Effector memory CD4-positive, alpha-beta T cell (primary cell): ENCODE results near the gene CAMK1G.

Experiments
- DNase-seq, 3 donors: peaks; one replicate each; pipeline ENCODE4 v3.0.0-alpha.2; 2020
- H3K27ac ChIP-seq: 2 replicates; pipeline ENCODE4 v1.7.0; 2013; ENCODE audit warnings: mild to moderate bottlenecking, low read length, moderate library complexity; ENCODE audit not compliant: insufficient read depth, poor library complexity, severe bottlenecking
- H3K27me3 ChIP-seq: replicated peaks from 2 replicates; pipeline ENCODE4 v1.7.0; 2013; ENCODE audit warnings: mild to moderate bottlenecking, low read length; ENCODE audit not compliant: insufficient read depth, control insufficient read depth, poor library complexity, severe bottlenecking
- H3K36me3 ChIP-seq: 2 replicates; pipeline ENCODE4 v1.7.0; 2013; ENCODE audit warnings: mild to moderate bottlenecking, low read length, moderate library complexity; ENCODE audit not compliant: control insufficient read depth, insufficient read depth
- H3K4me1 ChIP-seq: 2 replicates; pipeline ENCODE4 v1.7.0; 2013; ENCODE audit warnings: low read length, mild to moderate bottlenecking; ENCODE audit not compliant: control insufficient read depth, insufficient read depth, poor library complexity, severe bottlenecking
- H3K4me3 ChIP-seq: 2 replicates; pipeline ENCODE4 v1.7.0; 2013; ENCODE audit warnings: low read length, low read depth, mild to moderate bottlenecking; ENCODE audit not compliant: insufficient read depth, poor library complexity, severe bottlenecking
- H3K9me3 ChIP-seq: 2 replicates; pipeline ENCODE4 v1.7.0; 2013; ENCODE audit warnings: mild to moderate bottlenecking, low read length, moderate library complexity; ENCODE audit not compliant: control insufficient read depth

CAMK1G gene

GRCh38 chr1:209624558-209625549 is 41.3 kb downstream of the CAMK1G start:
- no peak overlapping the region for H3K27ac ChIP-seq
- DNase-seq: no peak
- no peaks in the 10 kb centered on the region for H3K36me3 ChIP-seq
- H3K4me3 ChIP-seq: no peak overlapping the region
- H3K27me3 ChIP-seq: no peaks in the 10 kb centered on the region
- no peaks in the 10 kb centered on the region for H3K9me3 ChIP-seq
- H3K4me1 ChIP-seq: peaks cover 5% of the 10 kb centered on the region

- no peak overlapping the region for H3K4me3 ChIP-seq
- DNase-seq: no peak
- no peaks in the 10 kb centered on the region for H3K9me3 ChIP-seq
- H3K36me3 ChIP-seq: no peaks in the 10 kb centered on the region
- no peak overlapping the region for H3K27ac ChIP-seq
- peaks cover 5% of the 10 kb centered on the region for H3K4me1 ChIP-seq
- no peaks in the 10 kb centered on the region for H3K27me3 ChIP-seq
Observed at GRCh38 chr1:209625791-209626285, 42.3 kb downstream of the CAMK1G start.

- H3K4me3 ChIP-seq: no peak overlapping the region
- no peaks in the 10 kb centered on the region for H3K27me3 ChIP-seq
- no peaks in the 10 kb centered on the region for H3K9me3 ChIP-seq
- no peaks in the 10 kb centered on the region for H3K36me3 ChIP-seq
- H3K27ac ChIP-seq: no peak overlapping the region
- H3K4me1 ChIP-seq: peaks cover 5% of the 10 kb centered on the region
- no peak for DNase-seq
Observed at GRCh38 chr1:209626346-209627026, 43.0 kb downstream of the CAMK1G start.

GRCh38 chr1:209627027-209627731 is 43.7 kb downstream of the CAMK1G start:
- H3K36me3 ChIP-seq: no peaks in the 10 kb centered on the region
- no peaks in the 10 kb centered on the region for H3K9me3 ChIP-seq
- H3K27ac ChIP-seq: no peak overlapping the region
- H3K4me3 ChIP-seq: no peak overlapping the region
- no peak for DNase-seq
- peaks cover 5% of the 10 kb centered on the region for H3K4me1 ChIP-seq
- no peaks in the 10 kb centered on the region for H3K27me3 ChIP-seq

- H3K9me3 ChIP-seq: no peaks in the 10 kb centered on the region
- H3K4me1 ChIP-seq: peaks cover 5% of the 10 kb centered on the region
- no peaks in the 10 kb centered on the region for H3K27me3 ChIP-seq
- H3K27ac ChIP-seq: no peak overlapping the region
- H3K36me3 ChIP-seq: no peaks in the 10 kb centered on the region
- peak; percentile 39 to 56 (median 47) for DNase-seq
- no peak overlapping the region for H3K4me3 ChIP-seq
Observed at GRCh38 chr1:209627732-209628196, 44.2 kb downstream of the CAMK1G start.

GRCh38 chr1:209628618-209629299 is 45.2 kb downstream of the CAMK1G start:
- no peak for DNase-seq
- H3K4me3 ChIP-seq: no peak overlapping the region
- no peaks in the 10 kb centered on the region for H3K27me3 ChIP-seq
- H3K4me1 ChIP-seq: peaks cover 5% of the 10 kb centered on the region
- no peak overlapping the region for H3K27ac ChIP-seq
- no peaks in the 10 kb centered on the region for H3K9me3 ChIP-seq
- no peaks in the 10 kb centered on the region for H3K36me3 ChIP-seq

GRCh38 chr1:209629621-209630382 is 46.3 kb downstream of the CAMK1G start:
- H3K27me3 ChIP-seq: no peaks in the 10 kb centered on the region
- H3K9me3 ChIP-seq: no peaks in the 10 kb centered on the region
- H3K27ac ChIP-seq: no peak overlapping the region
- DNase-seq: no peak
- peaks cover 5% of the 10 kb centered on the region for H3K4me1 ChIP-seq
- no peak overlapping the region for H3K4me3 ChIP-seq
- H3K36me3 ChIP-seq: no peaks in the 10 kb centered on the region

GRCh38 chr1:209630383-209631225 is 47.1 kb downstream of the CAMK1G start:
- no peaks in the 10 kb centered on the region for H3K36me3 ChIP-seq
- no peak for DNase-seq
- no peak overlapping the region for H3K27ac ChIP-seq
- H3K9me3 ChIP-seq: no peaks in the 10 kb centered on the region
- peaks cover 5% of the 10 kb centered on the region for H3K4me1 ChIP-seq
- H3K4me3 ChIP-seq: no peak overlapping the region
- H3K27me3 ChIP-seq: no peaks in the 10 kb centered on the region
